Mesenchymal stem cell (in vitro differentiated cells and primary cell): ENCODE results near the gene FHOD3.

Experiments
- DNase-seq: peaks from one replicate; pipeline ENCODE4 v3.0.0-alpha.2; 2013
- H2AFZ ChIP-seq: one replicate; pipeline ENCODE4 v1.6.1; 2013; ENCODE audit warnings: low read depth, mild to moderate bottlenecking, control low read depth, inconsistent platforms, low read length, moderate library complexity
- H2AK5ac ChIP-seq: 2 replicates; pipeline ENCODE4 v1.6.1; 2013; ENCODE audit warnings: low read length, moderate library complexity, mild to moderate bottlenecking, inconsistent platforms; ENCODE audit not compliant: severe bottlenecking
- H2BK120ac ChIP-seq: one replicate; pipeline ENCODE4 v1.6.1; 2013; ENCODE audit warnings: low read depth, mild to moderate bottlenecking, inconsistent platforms, low read length, moderate library complexity
- H2BK12ac ChIP-seq, 2 experiments: one replicate each; pipeline ENCODE4 v1.6.1; 2013; ENCODE audit warnings: inconsistent platforms in 2 of 2, low read length in 2 of 2, mild to moderate bottlenecking in 2 of 2, moderate library complexity in 2 of 2, control low read depth in 1 of 2
- H2BK15ac ChIP-seq: one replicate; pipeline ENCODE4 v1.6.1; 2013; ENCODE audit warnings: mild to moderate bottlenecking, low read depth, inconsistent platforms; ENCODE audit not compliant: poor library complexity, severe bottlenecking
- H2BK5ac ChIP-seq: 2 replicates; pipeline ENCODE4 v1.6.1; 2013; ENCODE audit warnings: low read depth, mild to moderate bottlenecking, low read length, control low read depth, inconsistent platforms; ENCODE audit not compliant: poor library complexity, severe bottlenecking
- H3K14ac ChIP-seq, 2 experiments: one replicate each; pipeline ENCODE4 v1.6.1; 2013; ENCODE audit warnings: inconsistent platforms in 2 of 2, low read length in 2 of 2, control low read depth in 1 of 2, mild to moderate bottlenecking in 1 of 2, moderate library complexity in 1 of 2
- H3K18ac ChIP-seq, 2 experiments: one replicate each; pipeline ENCODE4 v1.6.1; 2013; ENCODE audit warnings: inconsistent platforms in 2 of 2, low read length in 2 of 2, control low read depth in 1 of 2, low read depth in 1 of 2, mild to moderate bottlenecking in 1 of 2
- H3K23ac ChIP-seq, 2 experiments: one replicate each; pipeline ENCODE4 v1.6.1; 2013; ENCODE audit warnings: inconsistent platforms in 2 of 2, low read length in 2 of 2, mild to moderate bottlenecking in 2 of 2, moderate library complexity in 2 of 2, control low read depth in 1 of 2
- H3K27ac ChIP-seq: 2 replicates; pipeline ENCODE4 v1.5.1; 2013; ENCODE audit warnings: mild to moderate bottlenecking, moderate library complexity, low read length, control low read depth, inconsistent platforms; ENCODE audit not compliant: poor library complexity, severe bottlenecking
- H3K27me3 ChIP-seq, 2 experiments: 2 replicates each; pipeline versions ENCODE4 v1.6.1 to v1.7.0; 2013; ENCODE audit warnings: low read length in 2 of 2, mild to moderate bottlenecking in 2 of 2, moderate library complexity in 2 of 2, control low read depth in 1 of 2, inconsistent platforms in 1 of 2; ENCODE audit not compliant: control insufficient read depth in 1 of 2, insufficient read depth in 1 of 2
- H3K36me3 ChIP-seq, 2 experiments: 2 replicates each; pipeline versions ENCODE4 v1.6.1 to v1.7.0; 2013; ENCODE audit warnings: low read length in 2 of 2, control low read depth in 1 of 2, inconsistent platforms in 1 of 2, low read depth in 1 of 2, mild to moderate bottlenecking in 1 of 2; ENCODE audit not compliant: insufficient read depth in 2 of 2, control insufficient read depth in 1 of 2
- H3K4ac ChIP-seq, 2 experiments: one replicate each; pipeline ENCODE4 v1.6.1; 2013; ENCODE audit warnings: inconsistent platforms in 2 of 2, low read length in 2 of 2, mild to moderate bottlenecking in 2 of 2, moderate library complexity in 2 of 2, control low read depth in 1 of 2, low read depth in 1 of 2
- H3K4me1 ChIP-seq: 2 replicates; pipeline ENCODE4 v1.6.1; 2013; ENCODE audit warnings: low read depth, low read length, control low read depth; ENCODE audit not compliant: control insufficient read depth, insufficient read depth
- H3K4me2 ChIP-seq: 2 replicates; pipeline ENCODE4 v1.6.1; 2013; ENCODE audit warnings: low read length, mild to moderate bottlenecking, inconsistent platforms; ENCODE audit not compliant: poor library complexity, severe bottlenecking
- H3K4me3 ChIP-seq, 2 experiments: 2 replicates each; pipeline versions ENCODE4 v1.5.1 to v1.7.0; 2013; ENCODE audit warnings: low read length in 2 of 2, mild to moderate bottlenecking in 2 of 2, control low read depth in 1 of 2, low read depth in 1 of 2; ENCODE audit not compliant: insufficient read depth in 1 of 2
- H3K79me1 ChIP-seq: replicated peaks from 2 replicates; pipeline ENCODE4 v1.6.1; 2013; ENCODE audit warnings: mild to moderate bottlenecking, control low read depth, low read length, inconsistent platforms; ENCODE audit not compliant: poor library complexity, severe bottlenecking
- H3K9ac ChIP-seq: 2 replicates; pipeline ENCODE4 v1.7.0; 2013; ENCODE audit warnings: mild to moderate bottlenecking, low read length, moderate library complexity
- H3K9me3 ChIP-seq: 2 replicates; pipeline ENCODE4 v1.7.0; 2013; ENCODE audit warnings: mild to moderate bottlenecking, low read length; ENCODE audit not compliant: control insufficient read depth
- H4K8ac ChIP-seq: one replicate; pipeline ENCODE4 v1.6.1; 2013; ENCODE audit warnings: inconsistent platforms, mild to moderate bottlenecking, low read length, moderate library complexity
- H4K91ac ChIP-seq: one replicate; pipeline ENCODE4 v1.6.1; 2013; ENCODE audit warnings: mild to moderate bottlenecking, low read length, inconsistent platforms
- WGBS: methylation state at CpG from one replicate; pipeline ENCODE4 v1.1.7; 2013; ENCODE audit warnings: mixed read lengths; 5-methylcytosine and 5-hydroxymethylcytosine counted together

FHOD3 gene

DNA sequence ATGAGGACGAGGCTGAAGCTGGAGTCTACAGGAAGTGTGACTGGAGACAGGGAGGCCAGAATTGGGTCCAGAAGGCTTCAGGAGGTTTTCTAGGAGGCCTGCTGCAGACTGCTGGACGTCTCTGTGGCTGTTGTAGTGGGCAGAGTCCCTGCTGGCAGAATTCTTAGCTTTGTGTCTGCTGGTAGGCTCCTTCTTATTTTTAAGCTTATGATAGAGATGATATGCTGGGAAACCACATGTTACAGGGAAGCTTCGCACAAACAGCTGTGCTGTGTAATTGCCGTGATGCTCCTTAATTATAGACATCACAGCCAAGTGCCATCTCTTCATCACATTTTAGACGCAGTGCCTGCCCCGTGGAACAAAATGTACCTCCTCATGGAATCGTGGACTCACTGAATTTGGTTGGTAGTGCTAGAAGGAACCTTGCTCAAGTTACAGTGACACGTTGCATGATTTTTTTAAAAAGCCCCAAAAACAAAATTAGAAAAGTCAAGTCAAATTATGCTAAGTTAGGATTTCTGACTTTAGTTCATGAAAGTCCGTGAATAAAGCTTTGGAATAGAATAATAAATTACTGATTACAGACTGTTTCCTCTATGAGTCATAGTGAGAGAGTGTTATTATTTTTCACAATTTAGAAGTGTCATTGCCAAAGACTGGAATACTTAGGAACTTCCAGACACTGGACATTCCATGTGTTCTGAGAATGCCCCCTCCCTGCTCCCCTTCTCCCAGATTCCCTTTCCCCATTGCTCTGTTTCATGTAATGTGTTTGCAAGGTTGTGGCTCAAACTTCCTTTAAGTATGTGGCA lies 144.1 kb downstream of the FHOD3 start:
- Histone ChIP-seq H3K9ac (peak overlapping the region; percentile 74), H3K18ac (no peak overlapping the region), H3K4ac (no peak overlapping the region), H2BK120ac (no peak overlapping the region), H2BK12ac (no peak overlapping the region), H3K9me3 (no peaks in the 10 kb centered on the region), H3K4me2 (no peak overlapping the region), H3K27me3 (no peaks in the 10 kb centered on the region), H3K27ac (peak overlapping the region; percentile 97), H2BK15ac (no peak overlapping the region), H3K36me3 (no peaks in the 10 kb centered on the region), H3K4me1 (peaks cover 29% of the 10 kb centered on the region), H2AK5ac (peak overlapping the region; percentile 90), H4K8ac (no peak overlapping the region), H4K91ac (no peak overlapping the region), H2BK5ac (peak overlapping the region; percentile 79), H3K79me1 (peaks cover 25% of the 10 kb centered on the region), H3K23ac (no peak overlapping the region), H3K4me3 (peak overlapping the region in 1 of 2 experiments; percentile 41), H3K14ac (no peak overlapping the region), H2AFZ (no peak overlapping the region)
- peak; percentile 78 for DNase-seq
- WGBS, result 65% methylated on average over 7 of the region's 9 CpGs

DNA sequence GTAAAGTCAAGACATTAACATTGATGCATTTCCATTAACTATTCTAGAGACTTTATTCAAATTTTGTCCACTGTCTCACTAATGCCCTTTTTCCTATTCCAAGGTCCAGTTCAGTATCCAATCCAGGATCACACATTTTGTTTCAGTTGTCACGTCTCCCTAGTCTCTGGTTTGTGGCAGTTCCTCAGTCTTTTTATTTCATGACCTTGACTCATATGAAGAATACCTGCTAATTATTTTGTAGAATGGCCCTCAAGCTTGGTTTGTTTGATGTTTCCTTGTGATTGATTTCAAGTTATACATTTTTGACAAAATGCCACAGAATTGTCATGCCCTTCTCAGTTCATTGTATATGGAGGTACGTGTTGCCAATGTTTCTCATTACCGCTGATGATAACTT lies 145.2 kb downstream of the FHOD3 start:
- Histone ChIP-seq H3K18ac (no peak overlapping the region), H3K4me2 (no peak overlapping the region), H3K4ac (no peak overlapping the region), H2BK12ac (no peak overlapping the region), H3K79me1 (peaks cover 26% of the 10 kb centered on the region), H2BK15ac (no peak overlapping the region), H4K91ac (no peak overlapping the region), H3K4me1 (peaks cover 32% of the 10 kb centered on the region), H3K27ac (peak overlapping the region; percentile 78), H2AK5ac (peak overlapping the region; percentile 61), H2AFZ (no peak overlapping the region), H2BK120ac (no peak overlapping the region), H3K36me3 (no peaks in the 10 kb centered on the region), H4K8ac (no peak overlapping the region), H3K23ac (no peak overlapping the region), H3K9me3 (no peaks in the 10 kb centered on the region), H2BK5ac (no peak overlapping the region), H3K14ac (no peak overlapping the region), H3K27me3 (no peaks in the 10 kb centered on the region), H3K4me3 (no peak overlapping the region), H3K9ac (no peak overlapping the region)
- no peak for DNase-seq
- 100% methylated on average over 1 of the region's 3 CpGs for WGBS

DNA sequence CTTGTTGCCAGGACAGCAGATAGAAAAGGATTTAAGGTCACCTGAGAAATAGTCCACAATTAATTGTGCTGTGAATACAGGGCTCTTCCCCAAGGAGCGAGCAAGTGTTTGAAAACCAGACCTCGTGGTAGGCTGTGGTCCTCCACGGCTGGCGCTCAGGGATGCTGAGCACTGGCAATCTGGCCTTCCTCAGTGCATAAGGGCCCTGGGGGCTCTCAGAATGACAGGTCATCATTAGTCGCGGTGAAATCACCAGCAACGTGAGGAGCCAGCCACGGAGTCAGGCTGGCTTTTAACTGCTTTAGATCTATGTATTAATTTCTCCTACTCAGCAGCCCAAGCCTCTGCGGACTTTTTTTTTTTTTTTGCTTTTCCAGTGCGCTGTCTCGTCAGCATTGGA lies 148.5 kb downstream of the FHOD3 start:
- Histone ChIP-seq H2BK5ac (no peak overlapping the region), H3K79me1 (peaks cover 20% of the 10 kb centered on the region), H3K23ac (no peak overlapping the region), H3K27me3 (no peaks in the 10 kb centered on the region), H2AFZ (no peak overlapping the region), H3K36me3 (no peaks in the 10 kb centered on the region), H3K4me2 (no peak overlapping the region), H3K9ac (peak overlapping the region; percentile 45), H3K9me3 (no peaks in the 10 kb centered on the region), H2AK5ac (peak overlapping the region; percentile 90), H3K27ac (no peak overlapping the region), H3K18ac (no peak overlapping the region), H3K14ac (no peak overlapping the region), H3K4me1 (peaks cover 21% of the 10 kb centered on the region), H4K8ac (no peak overlapping the region), H2BK120ac (no peak overlapping the region), H2BK15ac (no peak overlapping the region), H3K4ac (no peak overlapping the region), H3K4me3 (peak overlapping the region in 1 of 2 experiments; percentile 36), H2BK12ac (no peak overlapping the region), H4K91ac (no peak overlapping the region)
- 79% methylated on average over 11 of the region's 11 CpGs for WGBS
- no peak for DNase-seq

DNA sequence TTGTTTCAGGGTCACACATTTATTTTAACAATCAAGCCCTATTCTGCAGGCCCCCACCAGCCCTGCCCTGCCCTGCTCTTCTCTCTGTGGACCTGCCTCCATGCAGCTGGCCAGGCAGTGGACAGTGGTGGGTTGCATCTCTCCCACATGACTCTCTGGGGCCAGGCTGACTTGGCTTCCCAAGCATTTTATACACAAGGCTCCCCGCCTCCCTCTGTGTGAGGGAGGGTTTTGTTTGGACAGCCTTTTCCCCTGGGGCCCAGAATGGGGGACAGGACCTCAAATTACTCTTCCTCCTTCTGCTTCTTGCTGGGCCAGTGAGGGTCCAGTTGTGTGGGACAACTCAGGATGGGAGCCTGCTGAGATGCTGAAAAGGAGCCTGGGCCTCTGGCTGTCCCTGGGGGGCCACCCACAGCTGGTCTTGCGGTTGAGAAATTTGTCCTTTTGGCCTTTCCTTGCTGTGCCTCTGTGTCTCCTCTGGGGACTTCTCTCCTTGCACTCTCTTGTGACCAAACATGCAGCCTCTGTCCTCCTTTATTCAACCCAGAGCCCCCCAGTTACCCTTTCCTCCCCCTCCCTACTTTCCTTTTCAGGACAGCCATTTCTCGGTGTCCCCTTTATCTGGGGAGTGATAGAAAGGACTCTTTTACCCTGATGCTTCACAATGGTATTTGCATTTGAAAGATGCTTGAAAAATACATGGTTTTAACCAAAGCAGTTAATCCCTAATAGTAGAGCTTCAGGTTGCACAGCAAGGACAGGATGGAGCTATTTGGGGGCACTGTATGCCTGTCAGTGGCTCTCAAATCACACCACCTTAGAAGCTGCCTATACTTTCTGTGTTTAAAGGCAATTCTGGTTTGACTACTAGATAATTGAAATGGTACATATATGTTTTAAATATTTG lies 151.1 kb downstream of the FHOD3 start:
- no peak overlapping the region for H3K9ac ChIP-seq
- H3K4me3 ChIP-seq, result no peak overlapping the region
- no peaks in the 10 kb centered on the region for H3K27me3 ChIP-seq
- H3K79me1 ChIP-seq, result peaks cover 35% of the 10 kb centered on the region
- no peak overlapping the region for H3K18ac ChIP-seq
- H3K23ac ChIP-seq, result no peak overlapping the region
- no peaks in the 10 kb centered on the region for H3K36me3 ChIP-seq
- H2BK12ac ChIP-seq, result no peak overlapping the region
- H4K91ac ChIP-seq, result no peak overlapping the region
- H3K4ac ChIP-seq, result no peak overlapping the region
- 67% methylated on average over 1 of the region's 3 CpGs for WGBS
- no peak overlapping the region for H3K14ac ChIP-seq
- no peak overlapping the region for H2BK15ac ChIP-seq
- H4K8ac ChIP-seq, result peak overlapping the region; percentile 20
- peak overlapping the region; percentile 83 for H2AK5ac ChIP-seq
- no peak for DNase-seq
- no peak overlapping the region for H2BK120ac ChIP-seq
- peaks cover 20% of the 10 kb centered on the region for H3K4me1 ChIP-seq
- no peak overlapping the region for H3K4me2 ChIP-seq
- H3K27ac ChIP-seq, result peak overlapping the region; percentile 96
- peak overlapping the region; percentile 77 for H2BK5ac ChIP-seq
- no peaks in the 10 kb centered on the region for H3K9me3 ChIP-seq
- no peak overlapping the region for H2AFZ ChIP-seq
